HG03175 (cell line): Measurements from ENCODE around the gene RIOK3.
"Not testable (repeated sequence)": the region's sequence is repeated elsewhere in the genome, so short reads cannot be mapped to it uniquely, and the experiment has no call there.

Experiments used
- ATAC-seq: cut with Tn5 transposase; IDR thresholded peaks from one replicate; pipeline ENCODE4 v1.9.1; 2021; ENCODE audit warnings: mild to moderate bottlenecking, moderate library complexity; ENCODE audit not compliant: unreplicated experiment

Gene RIOK3

DNA sequence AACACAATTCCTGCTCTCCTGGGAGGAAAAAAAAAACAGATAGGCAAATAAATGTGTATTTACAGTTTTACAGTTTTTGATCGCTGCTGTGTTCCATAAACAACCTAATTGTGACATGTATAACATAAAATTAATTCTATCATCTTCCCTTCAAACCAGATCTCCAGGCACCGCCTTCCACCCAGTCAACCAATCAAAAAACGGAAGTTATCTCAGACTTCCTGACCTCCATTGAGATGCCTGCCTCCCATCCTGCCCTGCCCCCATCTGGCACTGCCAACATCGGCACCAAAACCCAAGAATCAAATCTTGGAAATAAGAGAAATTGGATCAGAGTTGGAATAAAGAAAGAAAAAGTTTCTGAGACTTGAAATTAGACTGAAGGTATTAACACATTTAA is 3.1 kb upstream of the RIOK3 start:
- ATAC-seq = no peak

DNA sequence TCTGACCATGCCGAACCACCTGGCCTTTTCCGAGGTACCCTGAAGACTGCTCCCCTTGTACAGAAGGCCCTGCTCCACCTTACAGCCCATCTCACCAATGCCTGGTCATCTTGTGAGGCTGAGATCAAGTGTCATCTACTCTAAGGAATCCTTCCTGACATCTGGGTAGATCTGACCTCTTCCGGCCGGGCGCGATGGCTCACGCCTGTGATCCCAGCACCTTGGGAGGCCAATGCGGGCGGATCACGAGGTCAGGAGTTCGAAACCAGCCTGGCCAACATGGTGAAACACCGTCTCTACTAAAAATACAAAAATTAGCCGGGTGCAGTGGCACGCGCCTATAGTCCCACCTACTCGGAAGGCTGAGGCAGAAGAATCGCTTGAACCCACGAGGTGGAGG is 2.1 kb upstream of the RIOK3 start:
- ATAC-seq = no peak

DNA sequence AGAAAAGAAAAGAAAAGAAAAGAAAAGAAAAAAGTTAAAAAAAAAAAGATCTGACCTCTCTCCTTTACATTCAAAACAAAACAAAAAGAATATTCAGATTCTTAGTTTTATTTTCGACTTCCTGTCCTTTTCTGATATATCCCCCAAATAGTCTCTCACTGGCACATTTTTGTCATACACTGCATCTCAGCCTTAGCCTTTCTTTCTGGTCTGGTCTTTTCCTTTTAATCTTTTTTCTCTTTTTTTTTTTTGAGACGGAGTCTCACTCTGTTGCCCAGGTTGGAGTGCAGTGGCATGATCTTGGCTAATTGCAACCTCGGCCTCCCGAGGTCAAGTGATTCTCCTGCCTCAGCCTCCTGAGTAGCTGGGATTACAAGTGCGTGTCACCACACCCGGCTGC is 1.6 kb upstream of the RIOK3 start:
- ATAC-seq = no peak

DNA sequence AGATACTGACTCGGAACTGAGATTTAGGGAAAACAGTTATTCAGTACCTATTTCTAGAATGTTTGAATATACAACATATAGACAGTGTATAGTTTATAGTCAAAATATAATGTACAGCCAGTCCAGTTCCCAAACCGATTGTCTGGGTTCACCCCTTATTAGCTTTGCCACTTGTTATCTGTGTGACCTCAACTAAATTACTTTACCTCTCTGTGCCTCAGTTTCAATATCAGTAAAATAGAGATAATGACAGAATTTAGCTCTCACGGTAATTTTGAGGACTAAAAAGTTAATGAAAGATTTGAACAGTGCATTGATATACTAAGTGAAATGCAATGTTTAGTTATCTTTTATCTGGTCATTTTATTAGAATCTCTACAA is 750 bp upstream of the RIOK3 start:
- ATAC-seq = no peak

DNA sequence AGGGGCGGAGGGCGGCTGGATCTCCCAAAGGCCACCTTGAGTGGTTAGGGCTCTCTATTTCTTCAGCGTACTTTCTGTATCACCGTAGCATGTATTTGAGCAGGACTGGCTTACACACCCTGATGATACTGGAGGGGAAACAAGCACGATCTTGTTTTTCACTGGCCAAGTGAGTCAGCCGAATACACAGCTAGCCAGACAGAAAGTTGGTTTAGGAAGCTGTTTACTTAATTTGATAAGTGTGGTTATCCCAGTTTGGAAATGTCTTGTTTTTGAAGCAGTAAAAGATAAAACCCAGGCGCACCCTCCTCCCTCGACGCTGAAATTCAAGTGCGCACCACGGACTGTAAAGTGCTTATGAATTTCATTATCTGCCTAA is 582 bp downstream of the RIOK3 start:
- peak; percentile 2 for ATAC-seq

DNA sequence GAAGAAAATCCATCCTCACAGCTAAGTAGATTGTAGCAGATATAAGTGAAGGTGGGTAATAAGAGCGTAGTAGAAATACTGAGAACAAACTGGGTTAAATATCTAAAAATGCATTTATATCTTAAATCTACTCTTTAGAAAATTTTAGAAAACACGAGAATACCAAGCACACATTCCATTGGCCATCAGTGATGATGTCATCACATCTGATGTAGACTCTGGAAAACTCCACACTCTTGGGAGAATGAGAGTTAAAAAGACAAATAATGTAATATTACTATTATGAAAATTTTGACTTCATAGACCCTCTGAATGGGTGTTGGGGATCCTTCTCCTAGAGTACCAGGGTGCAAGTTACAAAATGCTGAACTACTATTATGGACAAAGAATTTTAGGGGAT is 3.7 kb downstream of the RIOK3 start:
- no peak for ATAC-seq

DNA sequence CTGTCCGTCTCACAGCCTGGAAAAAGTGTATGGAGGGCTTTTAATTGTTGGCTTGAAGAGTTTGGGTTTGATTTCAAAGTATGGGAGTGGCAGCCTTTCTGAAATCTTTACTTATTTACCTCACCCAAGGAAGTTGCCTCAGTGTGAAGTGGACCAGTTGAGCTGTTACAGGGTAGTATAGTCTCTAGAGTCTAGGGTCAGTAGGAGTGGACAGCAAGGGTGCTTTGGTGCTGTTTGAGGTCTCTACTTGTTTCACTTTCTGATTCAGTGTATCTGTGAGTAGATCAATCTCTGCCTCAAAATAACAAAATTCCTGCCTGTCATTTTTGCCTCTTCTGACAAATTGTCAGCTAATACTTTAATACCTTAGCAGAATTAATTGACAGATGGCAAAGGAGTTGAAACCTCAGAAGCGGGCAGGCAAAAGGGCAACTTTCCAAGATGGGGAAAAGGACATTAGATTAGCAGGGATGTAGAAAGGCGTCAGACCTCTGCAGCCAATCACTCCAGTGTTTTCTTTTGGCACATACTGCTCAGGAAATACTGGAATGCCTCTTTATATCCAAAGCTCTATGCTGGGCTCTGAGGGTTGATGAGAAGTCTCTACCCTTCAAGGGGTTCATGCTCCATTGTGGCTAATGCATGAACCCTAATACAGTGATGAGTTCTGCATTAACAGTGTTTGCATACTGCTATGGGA is 5.9 kb downstream of the RIOK3 start:
- ATAC-seq = peak; percentile 38

DNA sequence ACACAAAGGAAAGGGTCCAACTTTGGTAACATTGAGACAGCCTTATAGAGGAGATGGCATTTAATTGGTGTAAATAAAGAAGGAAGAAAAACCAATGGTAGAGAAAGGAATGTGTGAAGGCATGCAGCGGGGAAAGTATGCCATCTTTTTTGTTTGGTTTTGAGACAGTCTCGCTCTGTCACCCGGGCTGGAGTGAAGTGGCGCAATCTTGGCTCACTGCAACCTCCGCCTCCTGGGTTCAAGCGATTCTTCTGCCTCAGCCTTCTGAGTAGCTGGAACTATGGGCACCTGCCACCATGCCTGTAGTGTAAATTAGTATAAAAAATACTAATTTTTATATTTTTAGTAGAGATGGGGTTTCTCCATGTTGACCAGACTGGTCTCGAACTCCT is 6.4 kb downstream of the RIOK3 start:
- no peak for ATAC-seq

DNA sequence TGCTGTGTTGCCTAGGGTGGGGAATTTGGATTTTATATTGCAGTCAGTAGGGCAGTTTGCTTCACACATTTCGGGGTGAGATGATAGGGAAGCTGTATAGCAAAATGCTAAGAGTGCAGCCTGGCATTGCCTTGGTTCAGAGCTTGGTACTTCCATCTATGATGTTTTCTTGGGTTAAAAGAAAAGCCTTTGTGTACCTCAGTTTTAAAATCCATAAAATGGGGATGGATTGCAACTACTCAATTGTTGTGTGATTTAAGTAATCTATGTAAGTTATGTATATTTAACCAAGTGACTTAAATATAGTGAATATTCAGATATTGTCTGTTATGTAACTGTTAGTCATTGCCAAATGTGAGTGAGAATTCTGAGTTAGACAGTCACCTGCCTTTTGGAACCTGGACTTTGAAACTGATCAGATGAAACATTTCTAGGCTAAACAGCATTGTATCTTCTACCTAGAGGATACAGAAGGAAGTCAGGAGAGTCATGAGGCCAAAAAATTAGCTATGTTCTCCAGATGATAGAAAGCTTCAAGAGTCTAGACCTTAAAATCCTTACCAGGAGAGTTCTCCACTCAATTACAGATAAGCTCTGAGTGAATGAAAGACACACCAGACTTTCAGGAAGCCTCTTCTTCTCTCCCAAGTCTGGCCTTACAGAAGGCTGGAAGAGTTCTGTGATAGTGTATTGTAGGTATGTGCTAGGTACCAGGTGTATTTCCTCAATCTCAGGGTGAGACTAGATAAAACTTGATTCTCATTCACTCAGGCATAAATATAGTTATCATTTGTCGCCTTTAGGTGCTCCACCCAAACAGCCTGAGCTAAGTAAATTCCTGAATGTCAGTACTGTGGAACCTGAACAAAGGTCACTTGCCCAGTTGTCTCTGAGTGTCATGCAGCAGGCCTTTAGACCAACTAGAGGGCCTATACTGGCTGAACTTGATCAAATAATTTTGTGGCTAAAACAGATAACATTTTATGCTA is 7.5 kb downstream of the RIOK3 start:
- no peak for ATAC-seq

DNA sequence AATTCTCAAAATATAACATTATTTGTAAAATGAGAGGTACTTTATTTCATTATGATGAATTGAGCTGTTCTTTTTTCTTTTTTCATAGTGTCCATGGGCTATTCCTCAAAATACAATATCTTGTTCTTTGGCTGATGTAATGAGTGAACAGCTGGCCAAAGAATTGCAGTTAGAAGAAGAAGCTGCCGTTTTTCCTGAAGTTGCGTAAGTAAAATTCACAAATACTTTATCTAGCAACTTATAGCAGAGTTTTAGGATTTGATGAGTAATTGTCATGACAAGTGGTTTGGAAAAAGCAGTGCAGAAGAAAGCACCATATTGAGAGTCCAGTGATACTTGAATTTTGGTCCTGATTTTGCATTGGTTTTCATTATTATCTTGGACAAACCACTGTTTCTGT is 9.8 kb downstream of the RIOK3 start:
- ATAC-seq = no peak

DNA sequence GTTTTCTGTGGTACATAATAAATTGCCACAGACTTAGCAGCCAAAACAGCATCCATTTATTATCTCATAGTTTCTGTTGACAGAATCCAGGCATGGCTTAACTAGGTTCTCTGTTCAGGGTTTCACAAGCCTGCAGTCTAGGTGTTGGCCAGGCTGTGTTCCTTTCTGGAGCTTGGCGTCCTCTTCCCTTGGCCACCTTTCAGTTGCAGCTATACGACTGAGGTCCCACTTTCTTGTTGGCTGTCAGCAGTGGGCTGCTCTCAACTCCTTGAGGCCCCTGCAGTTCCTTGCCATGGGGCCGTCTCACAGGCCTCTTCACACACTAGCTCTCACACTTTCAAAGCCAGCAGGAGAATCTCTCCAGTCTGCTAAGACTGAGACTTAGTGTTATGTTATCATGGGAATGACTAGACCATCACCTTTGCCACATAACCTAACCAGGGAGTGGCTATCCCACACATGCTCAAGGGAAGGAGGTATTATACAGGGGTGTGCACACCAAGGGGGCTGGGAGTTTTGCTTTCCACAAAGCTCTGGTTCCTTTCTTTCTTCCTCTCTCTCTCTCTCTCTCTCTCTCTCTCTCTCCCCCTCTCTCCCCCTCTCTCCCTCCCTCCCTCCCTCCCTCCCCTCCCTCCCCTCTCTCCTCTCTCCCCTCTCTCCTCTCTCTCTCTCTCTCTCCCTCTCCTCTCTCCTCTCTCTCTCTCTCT is 15.8 kb downstream of the RIOK3 start:
- ATAC-seq = no peak

DNA sequence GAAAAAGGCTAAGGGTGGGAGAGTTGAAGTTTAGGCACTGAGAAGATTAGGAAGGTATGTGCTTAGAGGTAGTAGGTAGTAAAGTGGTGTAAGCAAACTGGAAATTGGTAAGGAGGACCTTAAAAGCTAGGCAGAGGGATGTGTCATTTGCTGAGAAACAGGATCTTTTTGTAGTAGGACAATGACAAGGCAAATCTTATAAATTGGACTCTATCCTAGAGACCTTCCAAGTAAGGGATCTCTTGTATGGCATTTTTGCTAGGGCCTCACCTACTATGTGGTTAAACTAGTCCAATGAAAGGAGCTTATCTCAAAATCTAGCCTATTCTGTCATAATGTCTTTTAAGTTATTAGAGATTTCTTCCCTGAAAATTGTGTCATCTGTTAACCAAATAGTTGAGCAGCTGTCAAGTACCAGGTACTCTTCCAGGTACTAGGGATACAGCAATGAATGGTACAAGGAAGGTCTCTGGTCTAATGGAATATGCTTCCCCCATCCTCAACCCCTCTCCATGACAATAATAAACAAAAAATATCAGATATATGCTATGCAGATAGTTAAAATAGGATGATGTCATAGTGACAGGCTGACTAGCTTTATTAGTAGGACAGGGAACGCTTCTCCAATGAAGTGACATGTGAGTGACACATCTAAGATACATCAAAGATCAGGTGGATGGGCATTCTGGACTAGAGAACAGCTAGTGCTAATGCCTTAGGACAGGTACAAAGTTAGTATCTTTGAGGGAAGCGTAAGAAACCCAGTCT is 17.7 kb downstream of the RIOK3 start:
- ATAC-seq = no peak

DNA sequence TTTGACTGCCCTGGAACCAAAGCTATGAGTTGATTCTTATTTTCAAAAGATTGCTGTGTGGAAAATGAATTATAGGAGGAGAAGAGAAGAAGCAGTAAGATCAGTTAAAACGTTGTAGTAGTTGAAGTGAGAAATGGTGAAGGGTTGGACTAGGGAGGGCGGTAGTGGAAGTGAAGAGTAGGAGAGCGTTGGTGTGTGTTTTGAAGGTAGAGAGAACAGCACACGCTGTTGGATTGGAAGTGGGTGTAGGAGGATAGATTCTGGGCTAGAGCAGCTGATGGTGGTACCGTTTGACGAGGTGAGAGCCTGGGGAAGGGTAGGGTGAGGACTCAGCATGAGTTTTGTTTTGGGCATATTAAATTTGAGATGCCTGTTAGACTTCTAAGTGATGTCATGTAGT is 18.4 kb downstream of the RIOK3 start:
- ATAC-seq = no peak

DNA sequence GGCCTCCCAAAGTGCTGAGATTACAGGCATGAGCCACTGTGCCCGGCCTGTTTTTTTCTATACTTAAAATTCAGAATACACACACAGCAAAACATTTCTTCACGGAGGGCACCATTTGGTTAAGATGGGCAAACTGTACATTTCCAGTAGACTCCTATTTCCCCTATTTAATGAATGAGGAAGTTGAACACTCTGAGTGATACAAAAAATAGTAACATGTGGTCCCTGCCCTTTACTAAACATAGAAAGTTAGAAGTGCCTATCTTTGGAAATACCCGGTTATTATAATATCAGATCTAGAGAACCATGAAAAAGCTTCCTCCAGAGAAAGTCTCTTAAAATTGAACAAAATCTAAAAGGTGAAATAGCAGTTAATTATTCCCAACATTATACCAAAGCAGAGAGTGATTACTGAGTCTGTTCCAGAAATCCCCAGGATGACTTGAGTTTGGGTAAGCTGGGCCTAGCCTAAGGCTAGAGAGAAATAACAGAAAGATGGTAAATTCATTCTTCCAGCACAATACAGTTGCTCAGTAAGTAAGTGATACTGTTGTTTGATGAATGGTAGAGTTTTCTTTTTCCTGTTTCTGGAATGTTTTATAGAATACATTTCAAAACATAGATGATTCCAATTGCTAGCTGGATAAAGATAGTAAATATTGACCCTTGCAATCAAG is 26.9 kb downstream of the RIOK3 start:
- no peak for ATAC-seq

DNA sequence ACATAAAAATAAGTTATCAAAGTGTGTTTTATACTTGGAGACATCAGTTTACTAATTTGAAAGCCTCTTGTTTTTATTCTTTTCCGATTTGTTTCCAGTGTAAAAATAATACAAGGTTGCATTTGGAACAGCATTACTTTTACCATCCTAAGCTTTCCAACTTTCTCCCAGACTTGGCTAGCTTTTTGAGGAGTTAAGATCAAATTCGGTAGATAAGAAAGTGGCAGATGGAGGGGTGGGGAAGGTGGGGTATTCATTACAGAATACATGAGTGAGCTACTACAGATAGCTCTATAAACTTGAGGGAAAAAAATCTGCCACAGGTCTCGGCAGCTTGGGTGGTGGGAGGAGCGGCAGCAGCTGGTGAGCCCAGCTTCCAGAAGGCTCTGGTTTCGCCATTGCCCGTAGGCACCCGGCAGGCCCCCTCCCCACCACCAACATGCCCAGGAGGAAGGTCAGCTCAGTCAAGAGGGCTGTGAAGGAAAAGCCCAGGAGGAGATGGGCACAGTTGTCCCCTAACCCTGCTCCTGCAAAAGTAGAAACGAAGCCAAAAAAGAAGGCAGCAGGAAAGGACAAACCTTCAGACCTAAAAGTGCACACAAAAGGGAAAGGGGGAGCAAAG is 31.6 kb downstream of the RIOK3 start:
- ATAC-seq = no peak

DNA sequence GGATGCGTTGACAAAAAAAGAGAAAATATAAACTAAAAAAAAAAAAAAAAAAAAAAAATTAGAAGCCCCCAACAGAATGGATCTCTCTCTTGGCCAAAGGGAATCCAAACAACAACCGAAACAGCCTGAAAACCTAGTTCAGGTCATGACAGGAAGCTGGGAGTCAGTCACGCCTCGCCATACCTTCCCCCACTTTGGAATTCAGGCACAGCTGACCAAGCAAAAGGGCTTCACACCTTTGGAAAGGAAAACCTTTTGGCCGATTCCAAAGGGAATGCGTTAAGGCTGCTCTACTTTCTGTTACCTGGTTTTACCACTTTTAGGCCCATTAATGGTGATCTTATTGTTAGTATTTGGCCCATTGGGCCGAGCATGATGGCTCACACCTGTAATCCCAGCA is 32.3 kb downstream of the RIOK3 start:
- no peak for ATAC-seq

DNA sequence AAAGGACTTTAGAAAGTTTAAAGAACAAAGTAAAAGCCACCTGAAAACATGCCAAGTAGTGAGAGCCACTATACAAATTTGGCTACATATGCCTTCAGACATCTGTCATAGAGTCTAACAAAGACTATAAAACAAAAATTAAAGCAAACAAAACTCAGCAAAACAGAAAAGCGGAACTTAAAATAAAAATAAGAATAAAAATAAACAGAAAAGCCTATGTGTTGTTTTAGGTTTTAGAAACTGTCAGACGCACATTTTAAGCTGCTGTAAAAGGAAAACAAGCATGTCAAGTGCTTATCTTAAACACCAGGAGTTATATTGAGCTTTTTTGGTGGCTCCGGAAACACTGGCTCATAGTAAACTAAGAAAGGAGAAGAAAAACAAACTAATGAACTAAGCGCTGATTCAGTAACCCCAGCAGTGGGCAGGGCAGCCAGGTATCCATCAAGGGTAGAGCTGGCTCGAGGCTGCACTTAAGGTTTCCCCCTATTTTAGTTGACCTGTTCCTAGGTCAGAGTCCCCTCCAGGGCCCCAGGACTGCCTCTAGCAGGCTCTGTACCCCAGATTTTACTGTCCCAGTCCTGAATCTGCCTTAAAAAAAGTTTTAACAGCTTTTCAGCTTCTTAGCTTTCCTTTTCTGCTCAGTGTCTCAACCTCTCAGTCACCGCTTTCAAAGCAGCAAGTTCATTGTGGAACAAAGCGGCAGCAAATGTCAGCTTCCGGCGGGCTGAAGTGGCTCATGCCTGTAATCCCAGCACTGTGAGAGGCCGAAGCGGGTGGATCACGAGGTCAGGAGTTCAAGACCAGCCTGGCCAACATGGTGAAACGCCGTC is 34.9 kb downstream of the RIOK3 start:
- peak; percentile 55 for ATAC-seq

DNA sequence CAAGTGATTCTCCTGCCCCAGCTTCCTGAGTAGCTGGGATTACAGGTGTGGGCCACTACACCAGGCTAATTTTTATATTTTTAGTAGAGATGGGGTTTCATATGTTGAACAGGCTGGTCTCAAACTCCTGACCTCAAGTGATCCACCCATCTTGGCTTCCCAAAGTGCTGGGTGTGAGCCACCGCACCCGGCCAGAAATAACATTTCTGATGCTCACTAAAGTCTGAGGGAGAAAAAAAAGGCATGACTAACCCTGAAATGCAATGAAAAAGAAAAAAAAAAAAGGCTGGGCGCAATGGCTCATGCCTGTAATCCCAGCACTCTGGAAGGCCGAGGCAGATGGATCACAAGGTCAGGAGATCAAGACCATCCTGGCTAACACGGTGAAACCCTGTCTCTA is 36.5 kb downstream of the RIOK3 start:
- not testable (repeated sequence) for ATAC-seq

DNA sequence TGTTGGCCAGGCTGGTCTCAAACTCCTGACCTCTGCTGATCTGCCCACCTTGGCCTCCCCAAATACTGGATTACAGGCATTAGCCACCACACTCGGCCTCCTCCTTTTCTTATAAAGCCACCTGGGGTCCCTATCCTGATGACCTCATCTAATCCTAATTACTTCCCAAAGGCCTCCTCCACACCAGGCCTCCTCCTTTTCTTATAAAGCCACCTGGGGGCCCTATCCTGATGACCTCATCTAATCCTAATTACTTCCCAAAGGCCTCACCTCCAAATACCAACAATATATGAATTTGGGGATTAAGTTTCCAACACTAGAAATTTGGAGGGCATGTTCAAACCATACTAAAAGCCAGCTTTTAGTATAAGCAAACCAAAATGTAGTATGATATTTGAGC is 40.6 kb downstream of the RIOK3 start:
- ATAC-seq = no peak
